GM21528 (cell line): ENCODE data around the gene CRELD2.

Experiments
- ATAC-seq: cut with Tn5 transposase; IDR thresholded peaks from one replicate; pipeline ENCODE4 v1.9.1; 2021; ENCODE audit warnings: mild to moderate bottlenecking, moderate library complexity; ENCODE audit not compliant: unreplicated experiment, low FRiP score

Gene CRELD2

GRCh38 chr22:49965091-49966040 lies 46.9 kb downstream of the CRELD2 start:
- ATAC-seq: no peak

- no peak for ATAC-seq
Measured at GRCh38 chr22:49966041-49966773, 47.8 kb downstream of the CRELD2 start.

- ATAC-seq: no peak
Measured at GRCh38 chr22:49966774-49967705, 48.6 kb downstream of the CRELD2 start.

- no peak for ATAC-seq
Measured at GRCh38 chr22:49967706-49968208, 49.3 kb downstream of the CRELD2 start.

- ATAC-seq: no peak
Measured at GRCh38 chr22:49968313-49968830, 49.9 kb downstream of the CRELD2 start.

- ATAC-seq: no peak
Measured at GRCh38 chr22:49968831-49969661, 50.6 kb downstream of the CRELD2 start.

GRCh38 chr22:49969751-49970527 lies 51.5 kb downstream of the CRELD2 start:
- no peak for ATAC-seq

GRCh38 chr22:49970528-49971231 lies 52.2 kb downstream of the CRELD2 start:
- ATAC-seq: peak; percentile 49

- ATAC-seq: peak; percentile 24
Measured at GRCh38 chr22:49971232-49972162, 53.1 kb downstream of the CRELD2 start.

- no peak for ATAC-seq
Measured at GRCh38 chr22:49972163-49973017, 54.0 kb downstream of the CRELD2 start.

GRCh38 chr22:49973018-49973961 lies 54.9 kb downstream of the CRELD2 start:
- no peak for ATAC-seq

GRCh38 chr22:49975543-49976389 lies 57.3 kb downstream of the CRELD2 start:
- no peak for ATAC-seq

- ATAC-seq: no peak
Measured at GRCh38 chr22:49976439-49977175, 58.2 kb downstream of the CRELD2 start.
